Measurements from ENCODE around the gene LY6G6F.
A peak's percentile ranks its signal among the peaks of the same experiment; 100 is the strongest.

LY6G6F gene

GRCh38 chr6:31723980-31724691 is 17.5 kb downstream of the LY6G6F start:
- DNase-seq (ENCODE audit: low spot score): no peak

GRCh38 chr6:31725502-31726350 is 19.1 kb downstream of the LY6G6F start:
- no peak for DNase-seq (ENCODE audit: low spot score)

- no peak for DNase-seq (ENCODE audit: low spot score)
These were observed 20.5 kb downstream of the LY6G6F start for GRCh38 chr6:31727034-31727716.

- DNase-seq (ENCODE audit: low spot score): no peak
These were observed 21.3 kb downstream of the LY6G6F start for GRCh38 chr6:31727717-31728671.

GRCh38 chr6:31728767-31729514 is 22.3 kb downstream of the LY6G6F start, which contains the start of gene DDAH2:
Gene DDAH2, minus strand, starts transcription at chr6:31729299. Its CDS starts 138 bp downstream, at chr6:31729161.
- no peak for DNase-seq (ENCODE audit: low spot score)

- DNase-seq (ENCODE audit: low spot score): peak; percentile 79
These were observed 22.9 kb downstream of the LY6G6F start for GRCh38 chr6:31729515-31729978.

GRCh38 chr6:31729979-31730630 is 23.4 kb downstream of the LY6G6F start:
- peak; percentile 70 for DNase-seq (ENCODE audit: low spot score)

- DNase-seq (ENCODE audit: low spot score): no peak
These were observed 24.0 kb downstream of the LY6G6F start for GRCh38 chr6:31730631-31731086.

GRCh38 chr6:31732029-31732428 is 25.4 kb downstream of the LY6G6F start:
- DNase-seq (ENCODE audit: low spot score): no peak

- no peak for DNase-seq (ENCODE audit: low spot score)
These were observed 27.1 kb downstream of the LY6G6F start for GRCh38 chr6:31733734-31734133.

GRCh38 chr6:31734247-31734820 is 27.7 kb downstream of the LY6G6F start:
- no peak for DNase-seq (ENCODE audit: low spot score)

GRCh38 chr6:31734821-31735406 is 28.2 kb downstream of the LY6G6F start:
- DNase-seq (ENCODE audit: low spot score): no peak

- no peak for DNase-seq (ENCODE audit: low spot score)
These were observed 29.5 kb downstream of the LY6G6F start, which contains the start of gene CLIC1 for GRCh38 chr6:31736021-31736767. Gene CLIC1, minus strand, starts transcription at chr6:31736530. Its CDS starts 230 bp downstream, at chr6:31736300.

GRCh38 chr6:31736768-31737314 is 30.2 kb downstream of the LY6G6F start:
- no peak for DNase-seq (ENCODE audit: low spot score)

- no peak for DNase-seq (ENCODE audit: low spot score)
These were observed 30.8 kb downstream of the LY6G6F start for GRCh38 chr6:31737315-31737990.

GRCh38 chr6:31737991-31738979 is 31.6 kb downstream of the LY6G6F start:
- DNase-seq (ENCODE audit: low spot score): no peak
